Fibroblast of skin of left biceps (primary cell): Measurements from ENCODE around the gene CDC42SE2.
"Not testable (repeated sequence)": the region's sequence is repeated elsewhere in the genome, so short reads cannot be mapped to it uniquely, and the experiment has no call there.

Experiments used
- DNase-seq, 2 experiments: peaks; one replicate each; pipeline ENCODE4 v3.0.0-alpha.2; 2013; ENCODE audit warnings: low read depth in 2 of 2

CDC42SE2 gene

GRCh38 chr5:131250751-131251475 is 12.9 kb upstream of the CDC42SE2 start:
- DNase-seq = no peak

GRCh38 chr5:131252824-131253171 is 11.1 kb upstream of the CDC42SE2 start:
- no peak for DNase-seq

- not testable (repeated sequence) for DNase-seq
Measured at GRCh38 chr5:131254025-131254424, 9.8 kb upstream of the CDC42SE2 start.

- DNase-seq = no peak
Measured at GRCh38 chr5:131254741-131255140, 9.1 kb upstream of the CDC42SE2 start.

- DNase-seq = no peak
Measured at GRCh38 chr5:131256507-131256823, 7.4 kb upstream of the CDC42SE2 start.

- no peak for DNase-seq
Measured at GRCh38 chr5:131258733-131259132, 5.1 kb upstream of the CDC42SE2 start.

- DNase-seq = no peak
Measured at GRCh38 chr5:131259326-131259725, 4.5 kb upstream of the CDC42SE2 start.

- DNase-seq = no peak
Measured at GRCh38 chr5:131260895-131261294, 3.0 kb upstream of the CDC42SE2 start.

GRCh38 chr5:131261483-131261882 is 2.4 kb upstream of the CDC42SE2 start:
- no peak for DNase-seq

- DNase-seq = no peak
Measured at GRCh38 chr5:131262953-131263541, 806 bp upstream of the CDC42SE2 start.

- no peak for DNase-seq
Measured at GRCh38 chr5:131264451-131265099, 722 bp downstream of the CDC42SE2 start.

- no peak for DNase-seq
Measured at GRCh38 chr5:131265311-131265803, 1.5 kb downstream of the CDC42SE2 start.

- no peak for DNase-seq
Measured at GRCh38 chr5:131266370-131267060, 2.7 kb downstream of the CDC42SE2 start.

- DNase-seq = no peak
Measured at GRCh38 chr5:131268758-131269370, 5.0 kb downstream of the CDC42SE2 start.

GRCh38 chr5:131270809-131271208 is 7.0 kb downstream of the CDC42SE2 start:
- DNase-seq = peak; percentile 29 to 35

GRCh38 chr5:131271888-131272287 is 8.0 kb downstream of the CDC42SE2 start:
- not testable (repeated sequence) for DNase-seq

GRCh38 chr5:131272307-131272706 is 8.5 kb downstream of the CDC42SE2 start:
- DNase-seq = peak; percentile 23 to 30

- no peak for DNase-seq
Measured at GRCh38 chr5:131272724-131273123, 8.9 kb downstream of the CDC42SE2 start.

- no peak for DNase-seq
Measured at GRCh38 chr5:131274326-131275063, 10.6 kb downstream of the CDC42SE2 start.

- no peak for DNase-seq
Measured at GRCh38 chr5:131276072-131276471, 12.2 kb downstream of the CDC42SE2 start.

GRCh38 chr5:131277447-131277846 is 13.6 kb downstream of the CDC42SE2 start:
- no peak for DNase-seq
